GM21447 (cell line): ENCODE measurements around the gene ADD1.

Source experiments
- ATAC-seq: cut with Tn5 transposase; IDR thresholded peaks from one replicate; pipeline ENCODE4 v1.9.1; 2021; ENCODE audit not compliant: unreplicated experiment

Gene ADD1

DNA sequence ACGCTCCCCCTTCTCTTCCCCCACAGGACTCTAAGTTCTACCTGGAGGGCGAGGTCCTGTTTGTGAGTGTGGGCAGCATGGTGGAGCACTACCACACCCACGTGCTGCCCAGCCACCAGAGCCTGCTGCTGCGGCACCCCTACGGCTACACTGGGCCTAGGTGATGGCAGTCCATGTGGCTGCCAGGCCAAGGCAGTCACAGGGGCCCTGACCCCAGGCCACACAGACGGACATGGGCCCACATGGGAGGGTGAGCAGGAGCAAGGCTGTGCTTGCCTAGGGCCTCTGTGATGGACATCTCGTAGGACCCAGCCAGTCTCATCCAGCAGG, 10.0 kb upstream of the ADD1 start:
- ATAC-seq, result no peak

- no peak for ATAC-seq
Observed at GRCh38 chr4:2834001-2834921, 9.4 kb upstream of the ADD1 start.

DNA sequence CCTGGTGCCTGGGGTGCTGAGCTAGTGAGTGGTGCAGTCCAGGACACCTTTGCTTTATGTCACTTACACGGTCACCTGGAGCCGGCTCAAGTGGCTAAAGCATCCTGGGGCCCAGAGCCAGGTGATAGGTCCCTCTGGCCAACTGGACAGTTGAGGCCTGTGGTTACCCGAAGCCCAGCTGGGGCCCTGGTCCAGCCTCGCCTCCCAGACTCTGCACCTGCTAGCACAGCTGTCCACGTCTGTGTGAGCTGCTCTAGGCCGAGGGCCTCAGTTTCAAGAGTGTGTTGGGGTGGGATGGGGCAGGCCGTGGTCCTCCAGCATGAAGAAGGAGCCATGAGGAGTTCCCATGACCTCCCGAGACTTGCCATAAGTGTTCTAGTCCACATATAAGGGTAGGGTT, 7.7 kb upstream of the ADD1 start:
- no peak for ATAC-seq

GRCh38 chr4:2836391-2836859, 7.2 kb upstream of the ADD1 start:
- ATAC-seq, result no peak

- ATAC-seq, result no peak
Observed at GRCh38 chr4:2837110-2837903, 6.3 kb upstream of the ADD1 start.

DNA sequence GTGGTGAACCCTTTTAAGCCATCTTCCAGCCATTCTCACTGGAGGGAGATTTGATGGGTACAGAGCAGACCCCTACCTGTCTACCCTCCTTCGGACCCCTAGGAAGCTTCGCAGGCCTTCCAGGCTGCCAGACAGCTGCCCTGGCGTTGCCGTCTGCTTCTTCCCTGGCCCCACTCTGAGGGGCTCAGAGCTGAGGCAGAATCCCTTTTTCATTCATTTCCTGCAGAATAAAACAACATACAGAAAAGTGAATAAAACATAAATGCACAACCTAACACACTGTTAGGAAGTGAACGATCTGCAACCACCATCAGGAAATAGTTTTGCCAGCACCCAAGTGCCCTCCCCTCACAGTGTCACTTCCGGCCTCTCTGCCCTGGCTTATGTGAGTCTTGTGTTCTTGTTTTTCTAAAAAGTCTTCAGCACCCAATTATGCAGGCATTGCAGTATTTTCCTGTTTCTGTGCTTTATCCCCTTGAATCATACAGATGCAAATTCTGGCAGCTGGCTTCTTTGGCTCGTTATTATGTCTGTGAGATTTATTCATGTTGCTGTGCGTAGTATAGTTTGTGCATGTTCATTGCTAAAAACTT, 5.6 kb upstream of the ADD1 start:
- no peak for ATAC-seq

DNA sequence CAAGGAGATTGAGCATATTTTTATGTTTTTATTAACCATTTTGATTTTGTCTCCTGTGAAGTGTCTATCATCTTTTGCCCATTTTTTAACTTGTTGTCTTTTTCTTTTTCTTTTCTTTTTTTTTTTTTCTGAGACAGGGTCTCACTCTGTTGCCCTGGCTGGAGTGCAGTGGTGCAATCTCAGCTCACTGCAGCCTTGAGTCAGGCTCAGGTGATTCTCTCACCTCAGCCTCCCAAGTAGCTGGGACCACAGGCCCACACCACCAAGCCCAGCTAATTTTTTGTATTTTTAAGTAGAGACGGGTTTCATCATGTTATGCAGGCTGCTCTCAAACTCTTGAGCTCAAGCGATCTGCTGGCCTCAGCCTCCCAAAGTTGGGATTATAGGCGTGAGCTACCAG, 4.6 kb upstream of the ADD1 start:
- no peak for ATAC-seq

DNA sequence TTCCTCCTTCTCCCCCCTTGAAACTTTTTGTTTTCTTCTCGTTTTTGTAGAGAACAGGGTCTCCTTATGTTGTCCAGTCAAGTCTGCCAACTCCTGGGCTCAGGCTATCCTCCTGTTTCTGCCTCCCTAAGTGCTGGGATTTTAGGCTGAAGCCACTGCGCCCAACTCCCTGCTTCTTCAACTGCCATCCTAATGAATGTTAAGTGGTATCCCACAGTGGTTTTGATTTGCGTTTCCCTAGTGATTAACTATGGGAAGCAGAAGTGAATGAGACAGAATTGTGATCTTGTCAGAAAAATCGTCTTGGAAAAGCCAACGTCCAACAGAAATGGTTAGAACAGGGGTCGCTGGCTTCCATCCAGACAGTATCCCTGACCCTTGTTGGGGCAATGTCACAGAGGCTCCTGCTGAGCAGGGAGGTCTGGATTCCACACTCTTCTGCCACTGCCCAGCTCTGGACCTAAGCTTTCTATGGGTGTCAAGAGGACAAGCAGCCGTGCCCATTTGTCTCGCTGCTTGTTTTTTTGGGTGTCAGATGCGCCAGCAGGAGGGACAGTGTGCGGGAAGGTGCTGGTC, 869 bp upstream of the ADD1 start:
- no peak for ATAC-seq

DNA sequence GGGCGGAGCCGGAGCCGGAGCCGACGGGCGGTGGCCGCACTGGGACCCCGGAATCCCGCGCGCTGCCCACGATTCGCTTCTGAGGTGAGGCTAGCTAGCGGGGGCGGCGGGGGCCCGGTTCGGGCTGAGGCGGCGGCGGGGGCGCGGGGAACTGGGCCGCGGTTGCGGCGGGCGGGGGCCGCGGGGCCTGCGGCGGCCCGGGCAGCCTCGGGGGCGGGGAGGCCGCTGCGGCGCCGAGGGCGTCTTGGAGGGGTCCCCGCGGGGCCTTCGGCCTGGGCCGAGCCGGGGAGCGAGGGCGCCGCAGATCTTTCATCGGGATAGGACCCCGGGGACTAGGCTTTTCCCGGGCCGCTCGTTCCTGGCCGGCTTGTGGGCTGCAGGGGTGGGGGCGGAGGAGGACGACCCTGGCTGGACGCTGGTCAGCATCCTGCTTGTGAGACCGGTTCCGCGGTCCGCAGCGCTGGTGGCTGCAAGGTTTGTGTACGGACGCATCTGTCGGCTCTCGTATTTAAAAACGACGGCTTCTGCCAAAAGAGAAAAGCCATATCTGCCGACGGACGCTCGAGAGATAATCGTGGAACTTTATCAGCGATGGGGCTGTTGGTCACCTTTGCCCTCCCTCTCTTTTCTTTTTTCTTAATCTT, 419 bp downstream of the ADD1 start:
- peak; percentile 3 for ATAC-seq

- ATAC-seq, result no peak
Observed at GRCh38 chr4:2846172-2846571, 2.5 kb downstream of the ADD1 start.

DNA sequence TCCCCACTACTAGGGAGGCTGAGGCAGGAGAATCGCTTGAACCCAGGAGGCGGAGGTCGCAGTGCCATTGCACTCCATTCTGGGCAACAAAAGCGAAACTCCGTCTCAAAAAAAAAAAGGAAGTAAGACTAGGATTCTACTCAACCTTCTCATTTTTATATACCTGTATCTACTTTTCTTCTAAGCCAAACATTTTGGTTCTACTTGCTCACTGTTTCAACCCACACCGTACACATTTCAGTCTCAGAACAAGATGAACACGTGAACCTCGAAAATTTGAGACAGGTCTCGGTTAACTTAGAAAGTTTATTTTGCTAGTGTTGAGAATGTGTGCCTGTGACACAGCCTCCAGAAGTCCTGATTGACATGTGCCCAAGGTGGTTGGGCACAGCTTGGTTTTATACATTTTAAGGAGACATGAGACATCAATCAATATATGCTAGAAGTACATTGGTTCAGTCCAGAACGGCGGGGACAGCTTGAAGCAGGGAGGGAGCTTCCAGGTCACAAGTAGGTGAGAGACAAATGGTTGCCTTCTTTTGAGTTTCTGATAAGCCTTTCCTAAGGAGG, 3.7 kb downstream of the ADD1 start:
- no peak for ATAC-seq

GRCh38 chr4:2848449-2848848, 4.8 kb downstream of the ADD1 start:
- ATAC-seq, result no peak

DNA sequence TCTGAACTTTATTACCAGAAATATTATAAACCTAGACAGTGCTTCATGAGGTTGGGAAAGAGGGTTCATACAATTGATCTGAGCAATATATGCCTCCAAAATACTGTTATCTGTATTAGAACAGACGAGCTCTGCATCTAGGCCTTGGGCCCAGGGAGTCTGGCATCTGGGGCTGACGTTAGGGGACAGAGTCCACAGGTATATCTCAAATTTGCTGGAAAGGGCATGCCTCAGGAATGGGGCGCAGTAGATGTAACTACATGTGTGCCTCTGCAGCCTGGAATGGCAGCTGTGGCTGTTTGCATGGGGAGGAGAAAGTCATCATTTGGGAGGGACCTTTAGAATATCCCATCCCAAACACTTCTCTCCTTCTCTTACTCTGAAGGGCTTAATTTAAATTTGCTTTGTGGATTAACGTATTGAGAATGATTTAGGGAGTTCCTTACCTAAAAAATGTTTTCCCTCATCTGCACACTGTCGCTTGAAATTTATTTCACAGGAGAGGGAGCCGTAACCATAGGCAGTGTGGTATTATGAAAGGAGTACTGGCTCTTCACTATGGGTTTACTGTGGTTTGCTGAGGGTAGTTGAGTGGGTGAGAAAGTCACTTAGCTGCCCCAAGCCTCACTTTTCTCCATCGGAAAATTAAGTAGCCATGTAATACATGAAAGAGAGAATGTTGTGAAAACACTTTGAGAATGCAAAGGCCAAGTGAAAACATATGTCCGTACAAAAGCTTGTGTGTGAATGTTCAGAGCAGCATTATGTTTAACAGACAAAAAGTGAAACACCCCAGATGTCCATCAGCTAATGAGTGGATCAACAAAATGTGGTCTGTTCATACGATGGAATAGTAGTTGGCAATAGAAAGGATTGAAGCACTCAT, 5.9 kb downstream of the ADD1 start:
- ATAC-seq, result no peak

GRCh38 chr4:2850966-2851798, 7.5 kb downstream of the ADD1 start:
- no peak for ATAC-seq

DNA sequence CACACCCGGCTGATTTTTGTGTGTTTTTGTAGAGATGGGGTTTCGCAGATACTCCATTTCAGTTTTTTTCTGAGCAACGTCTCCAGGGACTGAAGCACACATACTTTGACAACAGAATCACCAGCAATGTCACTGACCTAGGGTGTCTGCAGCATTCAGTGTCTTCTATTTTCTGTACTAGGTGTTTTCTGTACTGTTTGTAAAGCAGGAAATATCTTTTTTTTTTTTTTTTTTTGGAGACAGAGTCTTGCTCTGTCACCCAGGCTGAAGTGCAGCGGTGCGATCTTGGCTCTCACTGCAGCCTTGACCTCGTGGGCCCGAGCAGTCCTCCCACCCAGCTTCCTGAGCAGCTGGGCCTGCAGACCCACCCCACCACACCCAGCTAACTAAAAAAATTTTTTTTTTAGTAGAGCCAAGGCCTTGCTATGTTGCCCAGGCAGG, 8.9 kb downstream of the ADD1 start:
- peak; percentile 72 for ATAC-seq

DNA sequence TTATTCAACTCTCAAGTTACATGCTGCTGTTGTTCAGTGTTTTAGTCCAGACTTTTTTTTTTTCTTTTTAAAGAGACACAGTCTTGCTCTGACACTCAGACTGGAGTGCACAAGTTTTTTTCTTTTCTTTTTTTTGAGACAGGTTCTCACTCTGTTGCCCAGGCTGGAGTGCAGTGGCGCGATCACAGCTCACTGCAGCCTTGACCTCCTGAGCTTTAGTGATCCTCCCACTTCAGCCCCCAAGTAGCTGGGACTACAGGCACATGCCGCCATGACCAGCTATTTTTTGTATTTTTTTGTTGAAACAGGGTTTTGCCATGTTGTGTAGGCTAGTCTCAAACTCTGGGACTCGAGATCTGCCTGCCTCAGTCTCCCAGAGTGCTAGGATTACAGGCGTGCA, 11.9 kb downstream of the ADD1 start:
- ATAC-seq, result no peak

DNA sequence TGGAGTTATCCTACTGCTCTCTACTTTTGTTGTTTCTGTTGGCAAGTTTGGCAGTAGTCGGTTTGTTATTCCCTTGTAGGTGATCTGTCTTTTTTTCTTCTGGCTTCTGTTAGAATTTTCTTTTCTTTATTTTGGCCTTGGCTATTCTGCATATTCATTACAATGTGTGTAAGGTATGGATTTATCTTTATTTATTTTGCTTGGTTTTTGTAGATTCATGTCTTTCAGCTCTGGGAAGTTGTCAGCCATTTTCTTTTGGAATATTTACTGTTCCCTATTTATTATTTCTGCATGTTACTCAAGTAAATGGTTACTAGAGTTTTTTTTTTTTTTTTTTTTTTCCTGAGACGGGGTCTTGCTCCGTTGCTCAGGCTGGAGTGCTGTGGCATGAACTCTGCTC, 12.6 kb downstream of the ADD1 start:
- no peak for ATAC-seq

- no peak for ATAC-seq
Observed at GRCh38 chr4:2857349-2857927, 13.8 kb downstream of the ADD1 start.
